GM12878 (cell line): ENCODE measurements around the gene ISG15. TPM values are rescaled to one million over a fixed set of nuclear protein-coding genes. Genes with fewer than 3 reads are reported as not detected.
A peak's percentile ranks its signal among the peaks of the same experiment; 100 is the strongest.

Experiments
- ATAC-seq: fragments of 200-7000 bp; cut with Tn5 transposase; 3 replicates; pipeline ENCODE4 v1.9.1; 2020; ENCODE audit warnings: mild to moderate bottlenecking, moderate library complexity
- BruUV-seq: library from RNA; stranded (reverse); fragments of 400-500 nt; replicated peaks from 2 replicates; lab custom pipeline; 2021; lab: Mats Ljungman, UMichigan
- CTCF ChIA-PET: fragments of 300-600 bp; sonication (Branson Sonifier 250); formaldehyde crosslinking; extraction: SDS; loops from one replicate; lab custom pipeline; 2021; ENCODE audit warnings: inconsistent platforms; lab: Yijun Ruan, JAX
- POLR2A ChIA-PET: fragments of 350-600 bp; formaldehyde crosslinking; extraction: SDS; loops from one replicate; lab custom pipeline; 2021; ENCODE audit warnings: inconsistent platforms; lab: Charles Lee
- RAD21 ChIA-PET: fragments of 300-600 bp; sonication (Branson Sonifier 250); formaldehyde crosslinking; loops from one replicate; lab custom pipeline; 2023; ENCODE audit warnings: antibody characterized with exemption; ENCODE audit not compliant: unreplicated experiment; lab: Charles Lee
- SMC1A ChIA-PET: fragments of 300-600 bp; sonication (Branson Sonifier 250); formaldehyde crosslinking; loops from one replicate; lab custom pipeline; 2023; ENCODE audit not compliant: unreplicated experiment, uncharacterized antibody; lab: Charles Lee
- DNase-seq: peaks from one replicate; pipeline ENCODE4 v3.0.0-alpha.2; 2011; ENCODE audit warnings: low read depth, low spot score
- FAIRE-seq: peaks from 3 replicates; lab custom pipeline; 2011; peaks lifted over from hg19 to GRCh38; lab: Jason Lieb, UNC
- H2AFZ ChIP-seq: 2 replicates; pipeline ENCODE4 v1.6.0; 2011; ENCODE audit warnings: low read depth, low read length, control low read depth; ENCODE audit not compliant: control insufficient read depth
- H3K27ac ChIP-seq: 2 replicates; pipeline ENCODE4 v1.5.1; 2011; ENCODE audit warnings: control low read depth; ENCODE audit not compliant: control insufficient read depth, insufficient read depth
- H3K27me3 ChIP-seq, 2 experiments: replicated peaks in 1 of 2; 2 replicates each; pipeline versions ENCODE4 v1.6.0 to v1.6.1; 2011; ENCODE audit warnings: low read length in 1 of 2; ENCODE audit not compliant: control insufficient read depth in 2 of 2, insufficient read depth in 2 of 2
- H3K36me3 ChIP-seq, 2 experiments: 2 replicates each; pipeline ENCODE4 v1.5.1; 2011; ENCODE audit warnings: low read length in 1 of 2; ENCODE audit not compliant: control insufficient read depth in 2 of 2, insufficient read depth in 2 of 2
- H3K4me1 ChIP-seq: 2 replicates; pipeline ENCODE4 v1.6.1; 2011; ENCODE audit warnings: mild to moderate bottlenecking, low read length, moderate library complexity, mixed read lengths; ENCODE audit not compliant: control insufficient read depth, insufficient read depth
- H3K4me2 ChIP-seq: 2 replicates; pipeline ENCODE4 v1.6.0; 2011; ENCODE audit warnings: control low read depth; ENCODE audit not compliant: control insufficient read depth, insufficient read depth
- H3K4me3 ChIP-seq: fragments of 200-600 bp; sonication (generic); 2 replicates; pipeline ENCODE4 v1.5.1; 2016
- H3K79me2 ChIP-seq: 2 replicates; pipeline ENCODE4 v1.6.0; 2011; ENCODE audit warnings: low read length; ENCODE audit not compliant: control insufficient read depth, insufficient read depth
- H3K9ac ChIP-seq: 2 replicates; pipeline ENCODE4 v1.8.0; 2011; ENCODE audit warnings: low read length, control low read depth, mixed read lengths; ENCODE audit not compliant: control insufficient read depth, insufficient read depth
- H3K9me3 ChIP-seq: replicated peaks from 3 replicates; pipeline ENCODE4 v1.5.1; 2011; ENCODE audit warnings: mild to moderate bottlenecking, low read length; ENCODE audit not compliant: control insufficient read depth, insufficient read depth
- H4K20me1 ChIP-seq: 2 replicates; pipeline ENCODE4 v1.6.0; 2011; ENCODE audit not compliant: control insufficient read depth, insufficient read depth
- BHLHE40 ChIP-seq, 2 experiments: fragments of 450-650 bp in 1 of 2; IDR thresholded peaks; 2 replicates each; pipeline ENCODE4 v1.6.1; 2011 to 2017; ENCODE audit warnings: low read depth in 2 of 2, borderline replicate concordance in 1 of 2, improper control_type of control experiment in 1 of 2, low read length in 1 of 2, mild to moderate bottlenecking in 1 of 2
- GATAD2B ChIP-seq: fragments of 450-650 bp; conservative IDR thresholded peaks from 2 replicates; pipeline ENCODE4 v1.6.1; 2017; ENCODE audit warnings: low read depth, mild to moderate bottlenecking, moderate library complexity
- IKZF1 ChIP-seq: fragments of 450-650 bp; conservative IDR thresholded peaks from 2 replicates; pipeline ENCODE4 v1.6.1; 2017; ENCODE audit warnings: antibody characterized with exemption, mild to moderate bottlenecking
- POLR2A ChIP-seq: IDR thresholded peaks from 2 replicates; pipeline ENCODE4 v1.6.1; 2011; ENCODE audit warnings: low read depth, mild to moderate bottlenecking, low read length
- WGBS: methylation state at CpG from one replicate; pipeline ENCODE4 v1.1.6; 2016; ENCODE audit warnings: low lambda C conversion rate; ENCODE audit not compliant: insufficient replicate concordance, insufficient coverage; ENCODE audit errors: missing lambda C conversion rate; 5-methylcytosine and 5-hydroxymethylcytosine counted together
- in situ Hi-C: fragments of 300-500 bp; cut with MboI; formaldehyde crosslinking; loops from 9 replicates; pipeline ENCODE4 v1.14.3; 2018; ENCODE audit warnings: mixed read lengths
- intact Hi-C: fragments of 100-400 bp; cut with micrococcal nuclease; formaldehyde crosslinking; loops from one replicate; pipeline ENCODE4 v1.14.2; 2022; ENCODE audit not compliant: unreplicated experiment
- polyA plus RNA-seq, 11 experiments: library from polyadenylated mRNA; depleted of rRNA in 4 of 11; unstranded in 6 of 11; stranded (reverse) in 5 of 11; fragments of >200 nt; fragmentation: Nextera tagmentation in 4 of 11; fragmentation: Illumina TruSeq in 1 of 11; extraction: Ambion mirVana in 4 of 11; extraction: Trizol in 1 of 11; gene quantifications; 1 replicate in 1 of 11; 2 replicates in 10 of 11; pipeline versions ENCODE4 v1.2.1 to v1.2.3, GENCODE V29; 2011 to 2016; ENCODE audit warnings: inconsistent platforms in 2 of 11, missing spikeins in 2 of 11, low read depth in 1 of 11
- total RNA-seq, 4 experiments: library from RNA; depleted of rRNA in 3 of 4; stranded (reverse); fragments of >200 nt in 3 of 4; fragmentation: Illumina TruSeq in 1 of 4; extraction: Trizol in 1 of 4; gene quantifications; 2 replicates each; pipeline versions ENCODE4 v1.2.1 to v1.2.3, GENCODE V29; 2013 to 2021
- TF ChIP-seq, protein P1 (sequence below), 3 experiments: IDR thresholded peaks in 2 of 3; conservative IDR thresholded peaks in 1 of 3; 2 replicates each; pipeline ENCODE4 v1.5.1; 2011; ENCODE audit warnings: low read depth in 3 of 3, low read length in 3 of 3, mild to moderate bottlenecking in 3 of 3, control low read depth in 2 of 3, moderate library complexity in 2 of 3, inconsistent platforms in 1 of 3, mixed read lengths in 1 of 3; ENCODE audit not compliant: control insufficient read depth in 2 of 3, insufficient read depth in 1 of 3; ENCODE audit errors: extremely low read depth in 1 of 3
- TF ChIP-seq, protein P2 (sequence below): fragments of 150-350 bp; IDR thresholded peaks from 2 replicates; pipeline ENCODE4 v1.6.1; 2016; ENCODE audit warnings: low read depth, low read length

ISG15 gene
- total and polyA plus RNA-seq, 10 of the 15 experiments (the other 5 are each of a cell fraction or from before 2014, with no cell fraction given), result 7.8 to 384 (median 274) TPM

DNA sequence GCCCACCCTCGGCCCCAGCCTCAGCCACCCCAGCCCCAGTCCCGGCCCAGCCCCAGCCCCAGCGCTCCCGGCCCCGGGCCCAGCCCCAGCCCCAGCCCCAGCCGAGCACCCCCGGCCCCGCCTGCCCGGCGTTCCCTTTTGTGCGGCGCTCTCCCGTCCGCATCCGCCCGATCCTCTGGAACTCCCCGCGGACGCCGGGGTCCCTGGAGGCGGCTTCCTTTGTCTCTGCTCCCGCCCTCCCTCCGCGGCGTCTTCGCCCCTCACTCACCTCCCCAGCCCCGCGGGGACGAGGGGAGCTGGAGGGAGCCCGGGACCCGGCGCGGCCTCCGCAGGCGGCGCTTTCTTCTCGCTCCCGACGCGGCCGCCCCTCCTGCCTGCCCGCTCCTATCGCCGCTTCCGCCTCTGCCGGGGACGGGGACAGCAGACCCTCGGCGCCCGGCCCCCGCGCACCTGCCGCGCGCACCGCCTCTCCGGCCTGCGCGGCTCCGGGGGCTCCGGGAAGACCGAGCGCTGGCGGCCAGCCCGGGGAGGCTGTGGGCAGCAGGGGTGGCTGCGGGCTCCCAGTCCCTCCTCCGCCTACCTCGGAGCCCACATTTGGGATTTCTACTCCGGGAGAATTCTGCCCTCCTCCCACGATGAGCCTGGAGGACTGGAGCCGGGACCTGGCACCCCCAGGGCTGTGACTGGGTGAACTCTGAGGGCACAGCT, 20.6 kb downstream of the ISG15 start:
- no peaks in the 10 kb centered on the region for H3K9me3 ChIP-seq
- CTCF ChIA-PET, result interaction anchor here (0.6 to 4.0 kb wide), 13 partner anchors 10 to 258 kb away, joined by 3 to 83 read pairs (median 10); partner anchors contain the start of genes AGRN, ISG15 and PERM1
- DNase-seq (no peak), FAIRE-seq (no peak), ATAC-seq (peak; percentile 13)
- SMC1A ChIA-PET, result interaction anchor here (1.0 to 3.6 kb wide), 7 partner anchors 12 to 338 kb away, joined by 3 to 24 read pairs (median 3); partner anchors contain the start of gene PERM1
- no peaks in the 10 kb centered on the region for H4K20me1 ChIP-seq
- H3K4me1 ChIP-seq, result peaks cover 35% of the 10 kb centered on the region
- BruUV-seq, result no TSS peak
- in situ Hi-C loops (no loop called here), intact Hi-C loops (loop anchor here (1.0 to 2.0 kb wide), 3 partner anchors 25 to 257 kb away; no protein-coding TSS in a partner anchor)
- no peak overlapping the region for H3K27ac ChIP-seq
- no peaks in the 10 kb centered on the region for H3K27me3 ChIP-seq
- H3K4me2 ChIP-seq, result 0 out of 2 replicates have a peak overlapping the region, but pooled peaks have one; percentile 54
- no peaks in the 10 kb centered on the region for H3K79me2 ChIP-seq
- WGBS, result under 1% methylated on average over 28 of the region's 71 CpGs
- RAD21 ChIA-PET, result interaction anchor here (0.7 to 3.8 kb wide), 14 partner anchors 16 to 257 kb away, joined by 3 to 58 read pairs (median 6); partner anchors contain the start of gene ISG15
- H3K9ac ChIP-seq, result peak overlapping the region; percentile 44; the same call in 1 of the 2 replicates
- H2AFZ ChIP-seq, result no peak overlapping the region
- H3K4me3 ChIP-seq, result peak overlapping the region; percentile 55
- POLR2A ChIA-PET, result interaction anchor here (0.6 to 2.9 kb wide), 8 partner anchors 12 to 355 kb away, joined by 3 to 15 read pairs (median 6); partner anchors contain the start of gene ISG15
- TF ChIP-seq BHLHE40 (IDR thresholded peaks at IDR 0.05; ENCODE audit: borderline replicate concordance in 1 of 2, low read depth in 2 of 2, low read length in 1 of 2), result peak in 1 of 2 experiments; percentile 22; a peak in 1 of 4 replicates
- TF ChIP-seq GATAD2B, result peak; percentile 38; the same call in 1 of the 2 replicates
- peak; percentile 37; the same call in 1 of the 2 replicates for TF ChIP-seq IKZF1
- no peak for TF ChIP-seq POLR2A
- TF ChIP-seq, protein P1, sequence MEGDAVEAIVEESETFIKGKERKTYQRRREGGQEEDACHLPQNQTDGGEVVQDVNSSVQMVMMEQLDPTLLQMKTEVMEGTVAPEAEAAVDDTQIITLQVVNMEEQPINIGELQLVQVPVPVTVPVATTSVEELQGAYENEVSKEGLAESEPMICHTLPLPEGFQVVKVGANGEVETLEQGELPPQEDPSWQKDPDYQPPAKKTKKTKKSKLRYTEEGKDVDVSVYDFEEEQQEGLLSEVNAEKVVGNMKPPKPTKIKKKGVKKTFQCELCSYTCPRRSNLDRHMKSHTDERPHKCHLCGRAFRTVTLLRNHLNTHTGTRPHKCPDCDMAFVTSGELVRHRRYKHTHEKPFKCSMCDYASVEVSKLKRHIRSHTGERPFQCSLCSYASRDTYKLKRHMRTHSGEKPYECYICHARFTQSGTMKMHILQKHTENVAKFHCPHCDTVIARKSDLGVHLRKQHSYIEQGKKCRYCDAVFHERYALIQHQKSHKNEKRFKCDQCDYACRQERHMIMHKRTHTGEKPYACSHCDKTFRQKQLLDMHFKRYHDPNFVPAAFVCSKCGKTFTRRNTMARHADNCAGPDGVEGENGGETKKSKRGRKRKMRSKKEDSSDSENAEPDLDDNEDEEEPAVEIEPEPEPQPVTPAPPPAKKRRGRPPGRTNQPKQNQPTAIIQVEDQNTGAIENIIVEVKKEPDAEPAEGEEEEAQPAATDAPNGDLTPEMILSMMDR (IDR thresholded peaks at IDR 0.05 in 2 of 3, conservative IDR thresholded peaks at IDR 0.05 in 1 of 3; ENCODE audit: control insufficient read depth in 2 of 3, extremely low read depth in 1 of 3, insufficient read depth in 1 of 3, low read depth in 3 of 3, low read length in 3 of 3), result 0 out of 6 replicates have a peak, but pooled peaks of 1 of the 3 experiments have one; percentile 1
- TF ChIP-seq, protein P2, sequence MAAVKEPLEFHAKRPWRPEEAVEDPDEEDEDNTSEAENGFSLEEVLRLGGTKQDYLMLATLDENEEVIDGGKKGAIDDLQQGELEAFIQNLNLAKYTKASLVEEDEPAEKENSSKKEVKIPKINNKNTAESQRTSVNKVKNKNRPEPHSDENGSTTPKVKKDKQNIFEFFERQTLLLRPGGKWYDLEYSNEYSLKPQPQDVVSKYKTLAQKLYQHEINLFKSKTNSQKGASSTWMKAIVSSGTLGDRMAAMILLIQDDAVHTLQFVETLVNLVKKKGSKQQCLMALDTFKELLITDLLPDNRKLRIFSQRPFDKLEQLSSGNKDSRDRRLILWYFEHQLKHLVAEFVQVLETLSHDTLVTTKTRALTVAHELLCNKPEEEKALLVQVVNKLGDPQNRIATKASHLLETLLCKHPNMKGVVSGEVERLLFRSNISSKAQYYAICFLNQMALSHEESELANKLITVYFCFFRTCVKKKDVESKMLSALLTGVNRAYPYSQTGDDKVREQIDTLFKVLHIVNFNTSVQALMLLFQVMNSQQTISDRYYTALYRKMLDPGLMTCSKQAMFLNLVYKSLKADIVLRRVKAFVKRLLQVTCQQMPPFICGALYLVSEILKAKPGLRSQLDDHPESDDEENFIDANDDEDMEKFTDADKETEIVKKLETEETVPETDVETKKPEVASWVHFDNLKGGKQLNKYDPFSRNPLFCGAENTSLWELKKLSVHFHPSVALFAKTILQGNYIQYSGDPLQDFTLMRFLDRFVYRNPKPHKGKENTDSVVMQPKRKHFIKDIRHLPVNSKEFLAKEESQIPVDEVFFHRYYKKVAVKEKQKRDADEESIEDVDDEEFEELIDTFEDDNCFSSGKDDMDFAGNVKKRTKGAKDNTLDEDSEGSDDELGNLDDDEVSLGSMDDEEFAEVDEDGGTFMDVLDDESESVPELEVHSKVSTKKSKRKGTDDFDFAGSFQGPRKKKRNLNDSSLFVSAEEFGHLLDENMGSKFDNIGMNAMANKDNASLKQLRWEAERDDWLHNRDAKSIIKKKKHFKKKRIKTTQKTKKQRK, result no peak
- no peaks in the 10 kb centered on the region; a peak in 2 of 4 replicates for H3K36me3 ChIP-seq
